ENCODE results near the gene WDR59.
"Not testable (repeated sequence)": the region's sequence is repeated elsewhere in the genome, so short reads cannot be mapped to it uniquely, and the experiment has no call there.

Gene WDR59, protein sequence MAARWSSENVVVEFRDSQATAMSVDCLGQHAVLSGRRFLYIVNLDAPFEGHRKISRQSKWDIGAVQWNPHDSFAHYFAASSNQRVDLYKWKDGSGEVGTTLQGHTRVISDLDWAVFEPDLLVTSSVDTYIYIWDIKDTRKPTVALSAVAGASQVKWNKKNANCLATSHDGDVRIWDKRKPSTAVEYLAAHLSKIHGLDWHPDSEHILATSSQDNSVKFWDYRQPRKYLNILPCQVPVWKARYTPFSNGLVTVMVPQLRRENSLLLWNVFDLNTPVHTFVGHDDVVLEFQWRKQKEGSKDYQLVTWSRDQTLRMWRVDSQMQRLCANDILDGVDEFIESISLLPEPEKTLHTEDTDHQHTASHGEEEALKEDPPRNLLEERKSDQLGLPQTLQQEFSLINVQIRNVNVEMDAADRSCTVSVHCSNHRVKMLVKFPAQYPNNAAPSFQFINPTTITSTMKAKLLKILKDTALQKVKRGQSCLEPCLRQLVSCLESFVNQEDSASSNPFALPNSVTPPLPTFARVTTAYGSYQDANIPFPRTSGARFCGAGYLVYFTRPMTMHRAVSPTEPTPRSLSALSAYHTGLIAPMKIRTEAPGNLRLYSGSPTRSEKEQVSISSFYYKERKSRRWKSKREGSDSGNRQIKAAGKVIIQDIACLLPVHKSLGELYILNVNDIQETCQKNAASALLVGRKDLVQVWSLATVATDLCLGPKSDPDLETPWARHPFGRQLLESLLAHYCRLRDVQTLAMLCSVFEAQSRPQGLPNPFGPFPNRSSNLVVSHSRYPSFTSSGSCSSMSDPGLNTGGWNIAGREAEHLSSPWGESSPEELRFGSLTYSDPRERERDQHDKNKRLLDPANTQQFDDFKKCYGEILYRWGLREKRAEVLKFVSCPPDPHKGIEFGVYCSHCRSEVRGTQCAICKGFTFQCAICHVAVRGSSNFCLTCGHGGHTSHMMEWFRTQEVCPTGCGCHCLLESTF

DNA sequence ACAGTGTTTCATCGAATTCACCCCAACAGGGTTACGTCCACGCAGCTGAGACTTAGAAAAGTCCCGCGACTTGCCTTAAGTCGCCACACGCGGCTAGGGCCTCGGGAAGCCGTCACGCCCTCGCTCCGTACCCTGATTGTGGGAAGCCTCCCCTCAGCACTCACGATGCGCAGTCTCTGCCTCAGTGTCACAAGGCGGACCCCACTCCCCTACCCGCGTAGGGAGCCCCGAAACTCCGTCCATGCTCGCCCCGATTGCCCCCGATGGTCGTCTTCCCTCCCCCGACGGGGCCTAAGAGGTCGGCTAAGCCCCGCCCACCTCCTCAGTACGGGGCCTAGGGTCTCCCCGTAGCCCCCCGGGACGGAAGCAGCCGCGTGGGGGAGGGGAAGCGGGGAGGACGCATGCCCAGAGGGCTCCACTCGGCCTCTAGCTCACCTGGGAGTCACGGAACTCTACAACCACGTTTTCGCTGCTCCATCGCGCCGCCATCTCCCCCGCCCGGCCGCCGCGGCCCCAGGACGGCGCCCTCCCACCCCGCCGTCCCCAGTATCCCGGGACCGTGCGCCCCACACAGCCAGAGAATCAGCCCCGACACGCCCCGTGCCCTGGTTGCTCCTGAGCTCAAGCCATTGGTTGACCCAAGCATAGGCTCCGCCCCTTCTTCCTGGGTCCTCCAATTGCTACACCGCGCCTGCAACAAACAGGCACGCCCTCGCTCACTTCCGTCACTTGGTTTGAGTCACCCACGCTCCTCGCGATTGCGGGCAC, at the start of gene WDR59:
TSS of gene WDR59 (minus strand) at position 595 of the 768 bp plus-strand sequence. CDS start at position 489, 106 bp downstream.
- peak; percentile 98 for DNase-seq

DNA sequence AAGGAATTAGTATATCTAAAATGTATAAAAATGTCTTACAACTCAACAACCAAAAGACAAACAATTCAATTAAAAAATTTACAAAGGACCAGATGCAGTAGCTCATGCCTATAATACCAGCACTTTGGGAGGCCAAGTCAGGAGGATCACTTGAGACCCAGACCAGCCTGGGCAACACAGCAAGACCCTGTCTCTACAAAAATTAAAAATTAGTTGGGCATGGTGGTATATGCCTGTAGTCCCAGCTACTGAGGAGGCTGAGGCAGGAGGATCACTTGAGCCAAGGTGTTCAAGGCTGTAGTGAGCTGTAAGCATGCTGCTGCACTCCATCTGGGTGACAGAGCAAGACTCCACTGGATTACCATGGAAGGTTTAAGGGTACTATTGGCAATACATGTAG, 47.7 kb upstream of the WDR59 start:
- DNase-seq, result peak; percentile 21

DNA sequence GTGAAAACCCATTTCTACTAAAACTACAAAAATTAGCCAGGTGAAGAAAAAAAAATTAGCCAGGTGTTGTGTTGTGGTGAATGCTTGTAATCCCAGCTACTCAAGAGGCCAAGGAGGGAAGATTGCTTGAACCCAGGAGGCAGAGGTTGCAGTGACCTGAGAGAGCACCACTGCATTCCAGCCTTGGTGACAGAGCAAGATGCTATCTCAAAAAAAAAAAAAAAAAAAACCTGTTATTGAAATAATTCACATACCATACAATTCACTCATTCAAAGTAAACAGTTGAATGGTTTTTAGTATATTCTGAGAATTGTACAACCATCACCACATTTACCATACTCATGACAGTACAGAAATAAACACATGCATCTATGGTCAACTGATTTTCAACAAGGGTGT, 44.9 kb upstream of the WDR59 start:
- DNase-seq, result no peak

DNA sequence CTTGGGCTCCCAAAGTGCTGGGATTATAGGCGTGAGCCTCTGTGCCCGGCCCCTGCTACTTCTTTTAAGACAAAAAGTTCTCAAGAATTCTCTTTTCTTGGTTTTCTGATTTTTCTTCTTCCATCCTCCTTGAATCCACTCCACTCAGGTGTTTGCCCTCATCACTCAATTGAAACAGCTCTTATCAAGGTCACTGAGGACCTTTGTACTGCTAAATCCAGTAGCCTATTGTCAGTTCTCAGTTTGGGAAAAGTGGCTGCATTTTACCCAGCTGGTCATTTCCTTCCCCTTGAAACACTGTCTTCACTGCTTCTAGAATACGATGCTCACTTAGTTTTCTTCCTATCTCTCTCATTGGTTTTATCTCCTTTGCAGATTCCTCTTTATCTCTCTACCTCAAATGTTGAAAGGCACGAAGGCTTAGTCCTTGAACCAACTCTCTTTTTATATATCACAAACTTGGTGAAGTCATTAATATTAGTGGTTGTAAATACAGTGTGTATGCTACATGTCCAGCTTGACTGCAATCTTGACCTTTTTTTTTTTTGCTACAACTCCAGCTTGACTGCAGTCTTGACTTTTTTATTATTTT, 43.7 kb upstream of the WDR59 start:
- DNase-seq, result no peak

DNA sequence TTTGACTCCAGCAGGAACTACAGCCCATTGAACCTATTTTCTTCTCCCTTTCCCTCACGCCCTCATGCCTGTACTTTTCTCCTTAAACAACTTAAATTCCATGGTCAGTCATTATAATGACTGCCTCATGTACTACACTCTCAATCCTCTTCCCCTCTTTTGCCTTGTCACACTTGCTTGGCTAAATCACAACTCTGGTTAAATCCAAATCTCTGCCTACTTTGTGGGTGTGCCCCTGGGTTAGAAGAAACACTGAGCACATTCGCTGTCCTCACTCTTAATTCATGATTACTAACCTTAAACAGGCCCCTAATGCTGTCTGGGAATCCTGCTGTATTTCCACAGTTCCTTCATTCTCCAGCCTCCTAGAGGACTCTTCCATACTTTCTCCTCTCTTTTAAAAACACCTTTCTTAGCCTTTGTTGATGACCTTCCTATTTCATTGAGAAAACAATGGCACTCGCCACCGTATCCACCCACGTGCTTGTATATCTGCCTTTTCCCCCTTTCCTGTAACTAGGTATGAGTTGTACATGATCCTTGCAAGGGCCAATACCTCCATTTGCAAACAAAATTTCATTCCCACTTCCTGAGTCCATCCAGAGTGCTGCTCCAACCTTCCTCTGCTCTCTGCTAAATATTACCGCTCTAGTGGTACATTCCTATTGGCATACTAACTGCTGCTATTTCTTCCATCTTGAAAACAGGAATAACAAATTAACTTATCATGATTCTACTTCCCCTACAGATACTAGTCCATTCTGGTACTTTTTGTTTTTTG, 42.8 kb upstream of the WDR59 start:
- no peak for DNase-seq

DNA sequence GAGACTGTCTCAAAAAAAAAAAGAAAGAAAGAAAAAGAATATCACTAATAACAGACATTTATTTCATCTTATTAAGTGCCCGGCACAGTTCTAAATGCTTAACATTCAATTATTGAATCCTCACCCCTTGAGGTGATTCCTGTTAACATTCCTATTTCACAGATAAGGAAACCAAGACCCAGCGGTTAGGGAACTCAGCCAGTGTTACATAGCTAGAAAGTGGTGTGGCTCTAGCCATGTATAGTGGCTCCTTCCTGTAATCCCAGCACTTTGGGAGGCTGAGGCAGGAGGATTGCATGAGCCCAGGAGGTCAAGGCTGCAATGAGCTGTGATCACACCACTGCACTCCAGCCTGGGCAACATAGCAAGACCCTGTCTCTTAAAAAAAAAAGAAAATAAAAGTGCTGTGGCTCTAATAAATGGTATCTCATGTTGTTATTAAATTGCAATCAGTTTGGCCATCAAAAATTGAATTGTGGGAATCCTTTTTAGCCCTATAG, 42.0 kb upstream of the WDR59 start:
- DNase-seq, result no peak

DNA sequence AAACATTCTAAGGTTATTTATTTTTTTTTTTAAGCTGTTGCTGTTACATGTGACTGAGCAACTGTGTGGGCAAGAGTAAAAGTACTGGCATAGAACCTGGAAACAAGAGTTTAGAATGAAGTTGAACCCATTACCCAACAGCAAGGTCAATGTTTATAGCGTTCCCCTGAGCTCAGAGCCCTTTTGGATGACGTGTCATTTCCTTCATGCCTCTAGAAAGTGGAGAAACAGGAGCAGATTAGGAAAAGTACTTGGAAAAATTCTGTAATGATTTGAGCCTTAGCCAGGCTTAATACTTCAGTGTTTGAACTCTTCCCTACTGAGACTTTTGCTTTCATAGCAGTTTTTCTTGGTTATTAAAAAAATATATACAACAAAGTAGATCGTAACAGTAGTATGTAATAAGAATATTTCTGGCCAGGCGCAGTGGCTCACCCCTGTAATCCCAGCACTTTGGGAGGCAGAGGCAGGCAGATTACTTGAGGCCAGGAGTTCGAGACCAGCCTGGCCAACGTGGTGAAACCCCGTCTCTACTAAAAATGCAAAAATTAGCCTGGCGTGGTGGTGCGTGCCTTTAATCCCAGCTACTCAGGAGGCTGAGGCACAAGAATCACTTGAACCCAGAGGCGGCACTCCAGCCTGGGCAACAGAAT, 41.4 kb upstream of the WDR59 start:
- not testable (repeated sequence) for DNase-seq

DNA sequence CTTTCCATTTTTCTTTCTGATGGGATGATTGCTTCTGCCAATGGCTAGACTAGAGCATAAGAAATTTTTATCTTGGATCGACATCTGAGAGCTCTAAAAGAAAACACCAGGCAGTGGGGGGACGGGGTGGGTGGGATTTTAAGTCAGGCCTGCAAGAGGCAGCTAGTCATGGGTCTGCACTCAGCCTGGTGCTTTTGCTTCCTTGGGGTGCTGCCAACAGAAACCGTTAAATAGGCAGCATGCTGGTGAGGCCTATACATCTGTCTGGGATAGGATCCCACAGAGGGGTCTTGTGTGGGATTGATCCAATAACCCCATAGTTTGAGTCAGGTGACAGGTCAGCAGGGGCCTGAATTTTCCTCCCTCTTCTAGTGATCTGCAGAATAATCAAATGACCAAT, 40.8 kb upstream of the WDR59 start:
- no peak for DNase-seq

DNA sequence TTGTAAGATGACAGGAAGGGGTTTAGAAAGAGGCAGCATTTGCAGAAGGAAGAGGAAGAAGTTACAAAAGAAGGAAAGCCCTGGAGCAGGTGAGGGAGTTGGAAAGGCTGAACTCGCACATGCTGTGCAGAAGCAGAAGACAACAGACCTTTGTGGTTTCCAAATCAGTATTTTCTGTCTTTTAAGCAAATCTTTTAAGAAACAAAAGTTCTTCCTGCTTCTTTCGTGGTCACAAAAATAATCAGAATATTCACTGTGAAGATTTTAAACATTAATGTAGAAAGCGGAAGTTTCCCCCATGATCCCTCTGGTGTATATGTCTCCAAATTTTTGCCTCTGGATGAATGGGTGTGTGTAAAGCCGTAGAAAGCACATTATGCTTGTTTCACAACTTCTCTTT, 39.7 kb upstream of the WDR59 start:
- DNase-seq, result no peak

DNA sequence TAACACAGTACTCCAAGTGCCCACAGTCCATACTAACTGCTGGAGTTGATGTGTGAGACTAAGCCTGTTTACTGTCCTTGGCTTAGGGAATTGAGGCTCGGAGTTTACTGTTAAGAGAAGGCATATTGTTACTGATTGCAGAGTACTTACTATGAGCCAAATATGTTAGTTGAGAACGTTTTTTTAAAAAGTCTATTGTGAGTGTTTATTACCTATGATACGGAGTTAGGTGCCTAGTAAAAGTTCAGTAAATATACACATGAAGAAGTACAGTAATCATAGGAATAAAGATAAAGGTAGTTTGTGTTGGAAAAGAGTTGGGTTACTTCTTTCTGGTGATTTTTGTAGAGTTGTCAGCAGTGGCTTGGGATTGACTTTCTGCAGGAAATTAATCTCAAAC, 39.3 kb upstream of the WDR59 start:
- DNase-seq, result no peak

DNA sequence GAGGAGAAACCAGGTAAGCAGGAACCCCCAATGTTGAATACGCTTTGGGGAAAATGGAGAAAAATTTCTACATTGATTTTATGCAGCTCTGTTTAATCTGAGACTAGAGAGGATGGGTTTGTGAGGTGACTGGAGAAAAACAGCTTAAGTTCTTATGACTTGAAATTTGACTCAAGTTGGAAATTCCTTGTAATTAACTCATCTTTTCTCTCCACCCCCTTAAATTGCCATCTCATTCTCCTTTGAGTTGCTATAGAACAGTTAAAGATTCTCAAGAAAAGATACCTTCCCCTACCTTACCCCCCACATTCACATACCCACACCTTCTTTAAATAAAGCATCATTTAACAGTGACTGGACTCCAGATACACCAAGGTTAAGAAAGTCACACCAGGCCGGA, 38.1 kb upstream of the WDR59 start:
- DNase-seq, result no peak

DNA sequence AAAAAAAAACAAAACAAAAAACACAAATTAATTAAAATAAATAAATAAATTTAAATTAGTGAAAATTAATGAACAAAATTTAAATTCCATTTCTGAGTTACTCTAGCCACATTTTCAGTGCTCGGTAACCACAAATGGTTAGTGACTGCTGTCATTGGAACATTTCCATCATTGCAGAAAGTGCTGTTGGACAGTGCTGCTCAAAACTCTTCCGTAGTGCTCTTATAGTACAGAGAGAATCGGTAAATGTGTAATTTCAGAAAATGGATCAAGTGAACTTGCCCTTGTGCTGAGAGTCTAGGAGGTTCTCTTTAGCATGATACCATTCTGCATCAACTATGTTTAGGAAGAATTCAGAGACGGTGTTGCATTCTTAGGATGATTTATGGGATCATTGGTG, 37.6 kb upstream of the WDR59 start:
- DNase-seq, result no peak

DNA sequence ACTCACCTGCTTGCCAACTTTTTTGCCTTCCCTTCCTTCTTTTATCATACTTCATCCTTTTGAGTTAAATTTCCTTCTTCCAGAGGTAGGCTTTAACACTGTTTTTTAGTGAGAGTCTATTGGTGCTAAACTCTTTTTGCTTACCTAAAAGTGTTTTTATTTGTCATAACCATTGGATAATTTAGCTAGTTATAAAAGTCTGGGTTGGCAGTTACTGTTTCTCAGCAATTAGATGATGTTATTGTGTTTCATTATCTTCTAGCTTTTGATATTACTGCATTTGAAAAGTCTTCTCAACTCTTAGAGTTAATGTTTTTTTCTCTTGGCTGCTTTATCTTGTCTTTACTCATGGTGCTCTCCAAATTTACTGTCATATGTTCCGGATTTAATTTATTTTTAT, 36.5 kb upstream of the WDR59 start:
- DNase-seq, result no peak

DNA sequence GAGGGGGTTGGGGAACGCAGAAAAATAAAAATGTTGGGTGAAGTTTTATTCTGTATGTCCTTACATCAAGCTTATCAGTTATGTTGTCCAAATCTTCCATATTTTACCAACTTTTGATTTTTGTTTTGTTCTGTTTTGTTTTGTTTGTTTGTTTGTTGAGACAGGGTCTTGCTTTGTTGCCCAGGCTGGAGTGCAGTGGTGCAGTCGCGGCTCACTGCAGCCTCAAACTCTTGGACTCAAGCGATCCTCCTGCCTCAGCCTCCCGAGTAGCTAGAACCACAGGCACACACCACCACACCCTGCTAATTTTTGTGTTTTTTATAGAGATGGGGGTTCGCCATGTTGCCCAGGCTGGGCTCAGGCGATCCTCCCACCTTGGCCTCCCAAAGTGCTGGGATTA, 34.7 kb upstream of the WDR59 start:
- DNase-seq, result no peak

DNA sequence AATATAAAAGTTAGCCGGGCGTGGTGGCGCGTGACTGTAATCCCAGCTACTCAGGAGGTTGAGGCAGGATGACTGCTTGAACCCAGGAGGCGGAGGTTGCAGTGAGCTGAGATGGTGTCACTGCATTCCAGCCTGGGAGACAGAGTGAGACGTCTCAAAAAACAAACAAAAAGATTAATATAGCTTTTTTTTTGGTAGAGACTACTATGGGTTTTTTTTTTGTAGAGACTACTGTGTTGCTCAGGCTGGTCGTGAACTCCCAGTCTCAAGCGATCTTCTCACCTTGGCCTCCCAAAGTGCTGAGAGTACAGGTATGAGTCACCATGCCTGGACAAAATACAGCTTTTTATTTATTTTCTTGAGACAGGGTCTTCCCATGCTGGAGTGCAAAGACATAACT, 34.1 kb upstream of the WDR59 start:
- DNase-seq, result no peak

DNA sequence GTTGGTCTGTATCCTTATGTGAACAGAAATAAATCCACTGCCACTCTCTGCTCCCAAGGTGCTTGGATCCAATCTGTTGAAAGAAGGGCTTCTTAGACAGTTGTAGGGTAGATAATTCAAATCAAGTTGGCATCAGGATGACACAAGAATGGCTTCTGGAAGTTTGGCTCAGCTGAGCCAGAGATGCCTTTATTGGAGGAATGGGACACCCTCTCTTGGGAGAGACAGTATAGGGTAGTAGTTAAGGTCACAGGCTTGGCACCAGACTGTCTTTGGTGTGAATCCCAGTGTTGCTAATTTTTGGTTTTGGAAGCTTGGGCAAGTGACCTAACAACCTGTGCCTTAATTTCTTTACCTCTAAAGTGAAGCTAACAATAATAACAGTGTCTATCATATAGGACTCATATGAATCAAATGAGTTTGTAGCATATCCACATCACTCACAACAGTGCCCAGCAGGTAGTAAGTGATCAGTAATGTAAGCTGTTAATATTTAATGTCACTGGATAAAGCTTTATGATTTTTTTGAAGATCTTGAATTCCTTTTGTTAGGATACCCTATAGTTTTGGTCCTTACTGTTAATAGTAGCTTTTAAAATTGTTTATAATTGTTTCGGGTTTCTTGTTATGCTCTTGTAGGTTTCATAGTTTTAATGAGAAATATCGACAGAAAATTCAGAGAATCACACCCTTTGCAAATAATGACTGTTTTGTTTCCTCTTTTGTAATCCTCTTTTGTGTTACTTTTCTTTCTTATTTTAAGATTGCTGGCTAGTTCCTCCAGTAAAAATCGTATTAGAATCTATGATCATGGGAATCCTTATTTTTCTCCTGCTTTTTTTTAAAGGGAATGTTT, 33.0 kb upstream of the WDR59 start:
- no peak for DNase-seq

DNA sequence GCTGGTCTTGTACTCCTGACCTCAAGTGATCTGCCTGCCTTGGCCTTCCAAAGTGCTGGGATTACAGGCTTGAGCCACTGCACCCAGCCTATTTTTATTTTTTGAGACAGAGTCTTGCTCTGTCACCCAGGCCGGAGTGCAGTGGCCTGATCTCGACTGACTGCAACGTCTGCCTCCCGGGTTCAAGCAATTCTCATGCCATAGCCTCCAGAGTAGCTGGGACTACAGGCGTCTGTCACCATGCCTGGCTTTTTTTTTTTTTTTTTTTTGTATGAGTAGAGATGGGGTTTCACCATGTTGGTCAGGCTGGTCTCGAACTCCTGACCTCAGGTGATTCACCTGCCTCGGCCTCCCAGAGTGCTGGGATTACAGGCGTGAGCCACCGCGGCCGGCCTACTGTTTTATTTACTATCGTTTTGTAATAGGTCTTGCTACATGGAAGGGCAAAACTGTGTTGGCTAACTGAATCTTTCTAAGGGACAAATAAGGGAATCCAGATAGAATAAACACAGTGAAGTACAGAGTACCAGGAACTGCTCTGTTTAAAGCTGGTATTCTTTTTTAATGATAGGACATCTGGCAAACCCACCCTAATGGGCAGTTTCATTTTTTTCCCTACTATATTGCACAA, 31.6 kb upstream of the WDR59 start:
- DNase-seq, result not testable (repeated sequence)

DNA sequence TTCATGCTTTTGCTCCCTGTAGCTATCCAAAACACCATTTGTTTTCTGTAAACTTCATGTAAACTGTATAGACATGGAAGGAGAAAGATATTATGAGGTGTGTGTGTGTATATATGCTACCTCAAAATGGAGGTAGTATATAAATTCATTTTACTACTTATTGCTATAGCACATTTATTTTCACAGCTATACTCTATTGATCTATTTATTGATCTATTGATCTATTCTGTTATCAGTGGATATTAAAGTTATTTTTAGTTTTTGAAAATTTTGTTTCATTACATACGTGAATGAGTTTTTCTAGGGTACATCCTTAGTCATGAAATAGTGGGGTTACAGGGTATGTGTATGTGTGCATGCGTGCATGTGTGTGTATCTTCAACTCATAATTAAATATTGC, 29.4 kb upstream of the WDR59 start:
- no peak for DNase-seq

DNA sequence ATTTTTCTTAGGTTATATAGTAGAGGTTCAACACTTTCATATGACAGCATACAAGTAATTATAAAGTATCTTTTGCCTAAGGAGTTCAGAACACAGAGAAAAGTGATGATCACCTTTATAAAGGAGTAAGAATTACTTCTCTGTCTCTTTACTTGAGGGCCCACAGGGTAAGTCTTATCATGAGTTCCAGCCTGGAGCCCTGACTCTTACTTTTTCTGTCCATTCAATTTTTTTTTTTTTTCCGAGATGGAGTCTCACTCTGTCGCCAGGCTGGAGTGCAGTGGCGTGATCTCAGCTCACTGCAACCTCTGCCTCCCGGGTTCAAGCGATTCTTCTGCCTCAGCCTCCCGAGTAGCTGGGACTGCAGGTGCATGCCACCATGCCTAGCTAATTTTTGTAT, 28.2 kb upstream of the WDR59 start:
- not testable (repeated sequence) for DNase-seq

Measured in activated CD8-positive, alpha-beta memory T cell treated with anti-CD3 and anti-CD28 coated beads for 24 hours (primary cell).